Stimulated activated naive B cell treated with anti-CD40 and anti-IgM and Interleukin-4, amounts not matched to agents 10 μg/mL and 1 μg/mL and 100 μg/mL, for 72 hours (primary cell): ENCODE measurements around the gene AGT.
"Not testable (repeated sequence)": the region's sequence is repeated elsewhere in the genome, so short reads cannot be mapped to it uniquely, and the experiment has no call there.

Experiments
- ATAC-seq, 2 donors: fragments of 150-1000 bp; cut with Tn5 transposase; replicated peaks; 2 replicates each; pipeline ENCODE4 v1.10.0; 2021; ENCODE audit warnings: moderate library complexity in 1 of 2
- DNase-seq: peaks from one replicate; pipeline ENCODE4 v3.0.0; 2021
- H3K27ac Mint-ChIP-seq: one replicate; pipeline ENCODE4 v1.8.0; 2022; ENCODE audit warnings: mild to moderate bottlenecking, mixed read lengths
- H3K27me3 Mint-ChIP-seq, 2 donors: one replicate each; pipeline ENCODE4 v1.8.0; 2022; ENCODE audit warnings: mixed read lengths in 2 of 2
- H3K36me3 Mint-ChIP-seq, 2 donors: one replicate each; pipeline ENCODE4 v1.8.0; 2022; ENCODE audit warnings: mixed read lengths in 2 of 2, mild to moderate bottlenecking in 1 of 2
- H3K4me1 Mint-ChIP-seq, 2 donors: one replicate each; pipeline ENCODE4 v1.8.0; 2022; ENCODE audit warnings: mixed read lengths in 2 of 2, mild to moderate bottlenecking in 1 of 2
- H3K4me3 Mint-ChIP-seq, 2 donors: one replicate each; pipeline ENCODE4 v1.8.0; 2022; ENCODE audit warnings: mild to moderate bottlenecking in 2 of 2, mixed read lengths in 2 of 2, moderate library complexity in 1 of 2
- H3K9me3 Mint-ChIP-seq, 2 donors: one replicate each; pipeline ENCODE4 v1.8.0; 2022; ENCODE audit warnings: mixed read lengths in 2 of 2, mild to moderate bottlenecking in 1 of 2

Gene AGT

DNA sequence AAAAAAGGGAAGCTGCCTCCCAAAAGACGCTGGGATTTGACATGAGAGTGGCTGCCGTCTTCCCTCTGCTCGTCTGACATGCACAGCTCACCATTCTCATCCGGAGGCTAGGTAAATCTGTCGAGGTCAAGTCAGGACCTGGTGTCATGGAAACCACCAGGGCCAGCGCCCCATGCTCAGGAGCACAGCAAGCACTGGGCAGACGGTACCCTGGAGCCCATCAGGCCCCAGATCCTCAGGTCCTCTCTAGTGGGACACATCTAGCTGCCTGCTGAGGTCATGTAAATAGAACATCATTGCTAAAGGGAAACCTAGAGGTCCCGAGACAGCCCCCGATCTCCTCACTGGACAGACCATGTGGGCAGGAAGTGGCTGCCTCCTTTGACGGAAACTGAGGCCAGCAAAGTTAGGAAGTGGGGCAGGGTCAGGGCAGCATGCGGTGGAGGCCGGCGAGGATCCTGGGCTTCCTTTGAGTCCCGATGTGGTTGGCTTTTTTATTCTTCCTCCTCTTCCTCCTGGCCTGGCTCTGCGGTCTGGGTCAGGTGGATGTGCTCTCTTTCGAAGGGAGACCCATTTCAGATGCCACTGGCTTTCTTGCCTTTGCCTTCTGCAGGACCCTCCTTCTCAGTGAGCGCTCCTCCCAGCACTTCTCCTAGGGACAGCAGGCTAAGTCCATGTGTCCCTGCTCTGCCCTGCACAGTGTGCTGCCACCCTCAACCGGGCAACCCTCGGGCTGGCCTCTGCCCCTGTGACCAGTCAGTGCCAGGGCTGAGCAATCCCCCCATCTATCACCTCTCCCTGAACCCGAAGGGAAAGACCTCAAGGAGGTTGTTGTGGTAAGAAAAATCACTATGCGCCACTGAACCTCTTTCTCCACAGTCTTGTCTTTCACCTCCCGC lies 5.9 kb downstream of the AGT start:
- Mint-ChIP-seq H3K36me3 (no peaks in the 10 kb centered on the region), H3K9me3 (no peaks in the 10 kb centered on the region), H3K4me1 (peaks cover 0 to 4% of the 10 kb centered on the region in 2 donors), H3K27me3 (peaks cover 24 to 34% of the 10 kb centered on the region in 2 donors), H3K4me3 (no peak overlapping the region), H3K27ac (no peak overlapping the region)
- ATAC-seq, result no peak
- DNase-seq, result no peak

GRCh38 chr1:230706887-230707731 lies 6.8 kb downstream of the AGT start:
- H3K4me1 Mint-ChIP-seq, result peaks cover 0 to 4% of the 10 kb centered on the region in 2 donors
- H3K27ac Mint-ChIP-seq, result no peak overlapping the region
- H3K4me3 Mint-ChIP-seq, result no peak overlapping the region
- DNase-seq (no peak), ATAC-seq (no peak)
- no peaks in the 10 kb centered on the region for H3K36me3 Mint-ChIP-seq
- no peaks in the 10 kb centered on the region for H3K9me3 Mint-ChIP-seq
- H3K27me3 Mint-ChIP-seq, result peaks cover 16 to 25% of the 10 kb centered on the region in 2 donors

DNA sequence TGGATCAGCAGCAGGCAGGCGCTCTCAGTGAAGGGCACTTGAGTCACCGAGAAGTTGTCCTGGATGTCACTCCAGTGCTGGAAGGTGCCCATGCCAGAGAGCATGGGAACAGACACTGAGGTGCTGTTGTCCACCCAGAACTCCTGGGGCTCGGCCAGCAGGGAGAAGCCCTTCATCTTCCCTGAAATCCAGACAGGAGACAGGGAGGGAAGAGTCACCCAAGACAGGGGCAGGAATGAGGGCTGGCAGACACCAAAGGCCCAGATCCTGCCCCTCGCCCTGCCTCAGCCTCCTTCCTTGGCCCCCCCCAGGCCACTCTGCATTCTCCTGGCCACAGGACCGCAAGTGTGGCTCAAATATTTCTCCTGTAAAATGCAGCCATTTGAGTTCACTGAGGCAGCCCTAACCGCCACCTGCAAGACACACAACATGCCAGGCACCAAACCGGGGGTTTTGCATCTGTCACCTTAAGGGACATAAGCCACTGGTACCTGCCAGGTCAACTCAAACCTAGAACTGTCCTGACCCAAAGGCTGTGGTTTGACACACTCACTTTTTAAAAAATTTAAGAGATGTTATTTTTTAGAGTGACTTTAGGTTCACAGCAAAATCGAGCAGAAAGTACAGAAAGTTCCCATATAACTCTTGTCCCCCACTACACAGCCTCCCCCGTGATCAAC lies 7.8 kb downstream of the AGT start:
- DNase-seq (no peak), ATAC-seq (no peak)
- Mint-ChIP-seq H3K4me1 (peaks cover 0 to 4% of the 10 kb centered on the region in 2 donors), H3K36me3 (no peaks in the 10 kb centered on the region), H3K9me3 (no peaks in the 10 kb centered on the region), H3K4me3 (no peak overlapping the region), H3K27ac (no peak overlapping the region), H3K27me3 (peaks cover 14 to 23% of the 10 kb centered on the region in 2 donors)

- no peak overlapping the region for H3K4me3 Mint-ChIP-seq
- H3K27me3 Mint-ChIP-seq, result peaks cover 14 to 23% of the 10 kb centered on the region in 2 donors
- no peaks in the 10 kb centered on the region for H3K9me3 Mint-ChIP-seq
- H3K27ac Mint-ChIP-seq, result no peak overlapping the region
- H3K4me1 Mint-ChIP-seq, result peaks cover 0 to 4% of the 10 kb centered on the region in 2 donors
- H3K36me3 Mint-ChIP-seq, result no peaks in the 10 kb centered on the region
- DNase-seq, result no peak
- ATAC-seq, result no peak
These were observed 8.5 kb downstream of the AGT start for GRCh38 chr1:230705289-230706019.

DNA sequence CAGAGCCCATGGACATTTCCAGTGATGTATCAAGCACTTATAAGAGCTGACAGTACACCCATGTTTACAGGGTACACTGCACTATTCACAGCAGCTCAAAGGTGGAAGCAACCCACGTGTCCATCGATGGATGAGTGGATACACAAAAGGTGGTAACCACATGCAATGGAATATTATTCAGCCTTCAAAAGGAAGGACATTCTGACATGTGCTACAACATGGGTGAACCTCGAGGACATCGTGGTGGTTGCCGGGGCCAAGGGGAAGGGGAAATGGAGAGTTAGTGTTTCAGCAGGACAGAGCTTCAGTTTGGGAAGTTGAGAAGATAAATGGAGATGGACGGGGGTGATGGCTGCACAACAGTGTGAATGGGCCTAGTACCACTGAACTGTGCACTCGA lies 9.1 kb downstream of the AGT start:
- Mint-ChIP-seq H3K9me3 (no peaks in the 10 kb centered on the region), H3K27me3 (peaks cover 14 to 23% of the 10 kb centered on the region in 2 donors), H3K36me3 (no peaks in the 10 kb centered on the region), H3K27ac (no peak overlapping the region), H3K4me1 (peaks cover 0 to 4% of the 10 kb centered on the region in 2 donors), H3K4me3 (no peak overlapping the region)
- DNase-seq, result no peak
- ATAC-seq, result no peak

DNA sequence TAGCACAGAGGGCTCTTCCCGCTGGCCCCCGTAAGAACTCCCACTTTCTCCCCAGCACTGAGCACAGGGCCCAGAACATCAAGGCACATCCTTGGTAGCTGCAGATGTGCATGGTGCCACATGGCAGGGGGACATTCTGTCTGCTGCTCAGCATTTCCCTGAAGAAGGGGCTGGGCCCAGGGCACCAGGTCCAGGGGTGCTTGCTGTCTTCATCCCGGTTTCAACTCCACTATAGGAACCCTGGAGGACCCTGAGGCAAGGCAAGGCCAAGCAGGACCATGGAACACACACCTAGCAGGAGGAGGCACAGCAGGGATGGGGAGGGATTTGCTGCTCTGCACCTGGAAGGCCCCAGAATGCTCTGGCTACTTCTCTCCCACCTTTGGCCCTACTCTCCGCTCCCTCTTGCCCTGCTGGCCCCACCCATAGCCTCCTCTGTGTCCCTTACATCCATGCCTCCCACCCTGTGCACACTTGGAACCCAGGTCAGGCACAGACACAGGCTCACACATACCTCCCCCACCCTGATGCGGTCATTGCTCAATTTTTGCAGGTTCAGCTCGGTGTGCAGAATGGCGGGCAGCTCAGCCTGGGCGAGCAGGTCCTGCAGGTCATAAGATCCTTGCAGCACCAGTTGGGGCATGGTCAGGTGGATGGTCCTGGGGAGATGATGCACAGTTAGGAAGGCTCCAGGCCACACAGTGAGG lies 10.1 kb downstream of the AGT start:
- H3K9me3 Mint-ChIP-seq, result no peaks in the 10 kb centered on the region
- DNase-seq (no peak), ATAC-seq (no peak)
- H3K4me3 Mint-ChIP-seq, result no peak overlapping the region
- peaks cover 0 to 4% of the 10 kb centered on the region in 2 donors for H3K4me1 Mint-ChIP-seq
- no peak overlapping the region for H3K27ac Mint-ChIP-seq
- no peaks in the 10 kb centered on the region for H3K36me3 Mint-ChIP-seq
- H3K27me3 Mint-ChIP-seq, result peaks cover 11 to 27% of the 10 kb centered on the region in 2 donors

GRCh38 chr1:230702934-230703678 lies 10.8 kb downstream of the AGT start:
- no peak overlapping the region for H3K4me3 Mint-ChIP-seq
- H3K36me3 Mint-ChIP-seq, result no peaks in the 10 kb centered on the region
- no peak overlapping the region for H3K27ac Mint-ChIP-seq
- peak in 1 of 2 donors; percentile 14 for ATAC-seq
- H3K4me1 Mint-ChIP-seq, result peaks cover 0 to 2% of the 10 kb centered on the region in 2 donors
- DNase-seq, result no peak
- H3K9me3 Mint-ChIP-seq, result no peaks in the 10 kb centered on the region
- H3K27me3 Mint-ChIP-seq, result peaks cover 4 to 26% of the 10 kb centered on the region in 2 donors

DNA sequence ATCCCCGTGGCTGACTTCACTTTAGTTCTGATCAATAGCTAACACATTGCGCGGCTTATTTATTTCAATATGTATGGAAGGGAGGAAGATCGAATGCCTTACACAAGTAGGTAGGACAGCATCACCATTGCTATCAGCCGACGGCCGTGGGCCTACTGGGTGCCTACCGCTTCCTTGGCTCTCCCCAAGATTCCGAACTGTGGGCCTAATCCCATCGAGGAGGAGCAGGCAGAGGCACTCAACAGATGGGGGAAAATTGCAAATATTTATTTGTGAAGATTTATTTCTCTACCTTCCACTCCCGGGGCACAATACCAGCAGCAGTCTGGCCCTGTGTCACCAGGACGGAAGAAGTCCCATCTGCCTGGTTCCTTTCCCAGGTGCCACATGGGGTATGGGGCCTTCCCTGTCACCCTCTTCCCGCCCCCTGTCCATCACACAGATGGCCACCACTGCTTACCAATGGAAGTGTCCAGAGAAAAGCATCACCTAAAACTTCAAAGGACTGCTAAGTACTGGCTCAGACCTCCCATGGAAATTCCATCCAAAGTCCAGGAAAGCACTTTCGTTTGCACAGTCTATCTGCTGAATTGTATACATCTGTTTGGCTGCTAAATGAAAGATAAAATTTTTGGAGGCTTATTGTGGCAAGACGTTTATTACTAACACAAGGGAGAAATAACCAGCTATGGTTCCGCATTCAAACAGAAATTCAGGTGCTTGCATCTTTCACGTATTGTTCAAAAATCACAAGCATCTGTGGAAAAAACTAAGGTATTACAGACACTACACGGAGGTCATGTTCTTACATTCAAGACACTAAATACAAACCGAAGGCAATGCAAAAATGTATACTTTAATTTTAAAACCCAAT lies 11.8 kb downstream of the AGT start:
- H3K4me3 Mint-ChIP-seq, result no peak overlapping the region
- DNase-seq (no peak), ATAC-seq (no peak)
- H3K4me1 Mint-ChIP-seq, result no peaks in the 10 kb centered on the region
- peaks cover 0 to 19% of the 10 kb centered on the region in 2 donors for H3K27me3 Mint-ChIP-seq
- no peak overlapping the region for H3K27ac Mint-ChIP-seq
- no peaks in the 10 kb centered on the region for H3K9me3 Mint-ChIP-seq
- H3K36me3 Mint-ChIP-seq, result no peaks in the 10 kb centered on the region

GRCh38 chr1:230701434-230701833 lies 12.5 kb downstream of the AGT start:
- H3K9me3 Mint-ChIP-seq, result no peaks in the 10 kb centered on the region
- H3K27ac Mint-ChIP-seq, result no peak overlapping the region
- ATAC-seq (no peak), DNase-seq (no peak)
- peaks cover 0 to 12% of the 10 kb centered on the region in 2 donors for H3K27me3 Mint-ChIP-seq
- H3K36me3 Mint-ChIP-seq, result no peaks in the 10 kb centered on the region
- H3K4me3 Mint-ChIP-seq, result no peak overlapping the region
- H3K4me1 Mint-ChIP-seq, result no peaks in the 10 kb centered on the region

DNA sequence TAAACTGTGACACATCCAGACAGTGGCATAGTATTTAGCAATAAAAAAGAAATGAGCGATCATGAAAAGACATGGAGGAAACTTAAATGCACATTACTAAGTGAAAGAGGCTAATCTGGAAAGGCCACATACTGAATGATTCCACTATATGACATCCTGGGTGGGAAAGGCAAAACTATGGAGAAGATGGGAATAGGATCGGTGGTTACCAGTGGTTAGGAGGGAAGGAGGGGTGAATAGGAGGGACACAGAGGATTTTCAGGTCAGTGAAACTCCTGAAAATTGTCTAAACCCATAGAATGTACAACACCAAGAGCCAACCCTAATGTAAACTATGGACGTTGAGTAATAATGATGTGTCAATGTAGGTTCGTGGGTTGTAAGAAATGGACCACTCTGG lies 13.8 kb downstream of the AGT start:
- H3K4me1 Mint-ChIP-seq, result no peaks in the 10 kb centered on the region
- H3K4me3 Mint-ChIP-seq, result no peak overlapping the region
- no peaks in the 10 kb centered on the region for H3K36me3 Mint-ChIP-seq
- DNase-seq (no peak), ATAC-seq (no peak)
- H3K9me3 Mint-ChIP-seq, result no peaks in the 10 kb centered on the region
- H3K27ac Mint-ChIP-seq, result no peak overlapping the region
- peaks cover 0 to 9% of the 10 kb centered on the region in 2 donors for H3K27me3 Mint-ChIP-seq

GRCh38 chr1:230699716-230700115 lies 14.2 kb downstream of the AGT start:
- H3K4me3 Mint-ChIP-seq, result no peak overlapping the region
- no peak for DNase-seq
- H3K36me3 Mint-ChIP-seq, result peaks cover 0 to 1% of the 10 kb centered on the region in 2 donors
- H3K4me1 Mint-ChIP-seq, result no peaks in the 10 kb centered on the region
- peaks cover 0 to 9% of the 10 kb centered on the region in 2 donors for H3K27me3 Mint-ChIP-seq
- H3K9me3 Mint-ChIP-seq, result no peaks in the 10 kb centered on the region
- no peak overlapping the region for H3K27ac Mint-ChIP-seq
- no peak for ATAC-seq

- not testable (repeated sequence) for H3K27ac Mint-ChIP-seq, H3K27me3 Mint-ChIP-seq, H3K4me3 Mint-ChIP-seq, H3K9me3 Mint-ChIP-seq, H3K36me3 Mint-ChIP-seq, H3K4me1 Mint-ChIP-seq, DNase-seq, ATAC-seq
These were observed 15.0 kb downstream of the AGT start for GRCh38 chr1:230698964-230699363.
